Activated naive CD8-positive, alpha-beta T cell treated with anti-CD3 and anti-CD28 coated beads, Interleukin-2, amount 10 ng/mL, durations not matched to agents 7 days and 5 days (primary cell): ENCODE results near the gene PTPN3. TPM values are rescaled to one million over a fixed set of nuclear protein-coding genes. Genes with fewer than 3 reads are reported as not detected.

Experiments
- ATAC-seq: fragments of 150-1000 bp; cut with Tn5 transposase; one replicate; pipeline ENCODE4 v1.10.0; 2021; ENCODE audit warnings: low read depth, moderate library complexity
- POLR2A ChIA-PET: fragments of 350-600 bp; sonication (Branson Sonifier 250); formaldehyde crosslinking; loops from one replicate; lab custom pipeline; 2021; ENCODE audit warnings: antibody characterized with exemption; lab: Charles Lee
- DNase-seq: peaks from one replicate; pipeline ENCODE4 v3.0.0; 2021
- H3K27ac Mint-ChIP-seq: one replicate; pipeline ENCODE4 v1.8.0; 2022; ENCODE audit warnings: mild to moderate bottlenecking, mixed read lengths
- H3K27me3 Mint-ChIP-seq: one replicate; pipeline ENCODE4 v1.8.0; 2022; ENCODE audit warnings: mild to moderate bottlenecking, moderate library complexity, mixed read lengths
- H3K36me3 Mint-ChIP-seq: one replicate; pipeline ENCODE4 v1.8.0; 2021; ENCODE audit warnings: mild to moderate bottlenecking, mixed read lengths
- H3K4me1 Mint-ChIP-seq: one replicate; pipeline ENCODE4 v1.8.0; 2021; ENCODE audit warnings: mixed read lengths
- H3K4me3 Mint-ChIP-seq: one replicate; pipeline ENCODE4 v1.8.0; 2022; ENCODE audit warnings: mild to moderate bottlenecking, moderate library complexity, mixed read lengths
- H3K9me3 Mint-ChIP-seq: one replicate; pipeline ENCODE4 v1.8.0; 2021; ENCODE audit warnings: mixed read lengths
- total RNA-seq, 2 experiments: library from RNA; stranded (reverse); gene quantifications; one replicate each; pipeline ENCODE4 v1.2.3, GENCODE V29; 2021

PTPN3 gene
- total RNA-seq, 2 experiments from 2014 or later = not detected

- no peak overlapping the region for H3K4me3 Mint-ChIP-seq
- no peak overlapping the region for H3K27ac Mint-ChIP-seq
- no peaks in the 10 kb centered on the region for H3K9me3 Mint-ChIP-seq
- H3K27me3 Mint-ChIP-seq = peaks cover 25% of the 10 kb centered on the region
- ATAC-seq = no peak
- H3K36me3 Mint-ChIP-seq = no peaks in the 10 kb centered on the region
- POLR2A ChIA-PET = interaction anchor here (0.7 kb wide), 1 partner anchor 45 kb away, joined by 3 read pairs; no protein-coding TSS in a partner anchor
- H3K4me1 Mint-ChIP-seq = peaks cover 12% of the 10 kb centered on the region
- DNase-seq = no peak
Observed at GRCh38 chr9:109449036-109449798, 48.9 kb downstream of the PTPN3 start.

- Mint-ChIP-seq H3K9me3 (no peaks in the 10 kb centered on the region), H3K4me3 (no peak overlapping the region), H3K27ac (no peak overlapping the region), H3K4me1 (peaks cover 10% of the 10 kb centered on the region), H3K36me3 (no peaks in the 10 kb centered on the region), H3K27me3 (peaks cover 15% of the 10 kb centered on the region)
- POLR2A ChIA-PET = interaction anchor here (1.5 kb wide), 1 partner anchor 17 kb away, joined by 3 read pairs; no protein-coding TSS in a partner anchor
- no peak for ATAC-seq
- no peak for DNase-seq
Observed at GRCh38 chr9:109448223-109448622, 49.9 kb downstream of the PTPN3 start.

- Mint-ChIP-seq H3K4me1 (peaks cover 10% of the 10 kb centered on the region), H3K27ac (no peak overlapping the region), H3K27me3 (peaks cover 15% of the 10 kb centered on the region), H3K9me3 (no peaks in the 10 kb centered on the region), H3K4me3 (peak overlapping the region; percentile 1), H3K36me3 (no peaks in the 10 kb centered on the region)
- ATAC-seq (peak; percentile 73), DNase-seq (no peak)
- POLR2A ChIA-PET = interaction anchor here (0.5 to 1.5 kb wide), 3 partner anchors 9 to 18 kb away, joined by 3 read pairs; no protein-coding TSS in a partner anchor
Observed at GRCh38 chr9:109447329-109448076, 50.6 kb downstream of the PTPN3 start.

GRCh38 chr9:109444771-109445320 lies 53.3 kb downstream of the PTPN3 start:
- no peaks in the 10 kb centered on the region for H3K36me3 Mint-ChIP-seq
- no peak overlapping the region for H3K27ac Mint-ChIP-seq
- DNase-seq (no peak), ATAC-seq (no peak)
- no peak overlapping the region for H3K4me3 Mint-ChIP-seq
- POLR2A ChIA-PET = no interaction called here
- no peaks in the 10 kb centered on the region for H3K9me3 Mint-ChIP-seq
- peaks cover 2% of the 10 kb centered on the region for H3K27me3 Mint-ChIP-seq
- H3K4me1 Mint-ChIP-seq = peaks cover 23% of the 10 kb centered on the region

- POLR2A ChIA-PET = no interaction called here
- Mint-ChIP-seq H3K36me3 (no peaks in the 10 kb centered on the region), H3K9me3 (no peaks in the 10 kb centered on the region), H3K4me3 (no peak overlapping the region), H3K27ac (no peak overlapping the region), H3K4me1 (peaks cover 22% of the 10 kb centered on the region), H3K27me3 (peaks cover 9% of the 10 kb centered on the region)
- DNase-seq = no peak
- no peak for ATAC-seq
Observed at GRCh38 chr9:109442716-109443115, 55.4 kb downstream of the PTPN3 start.

- ATAC-seq = no peak
- POLR2A ChIA-PET = no interaction called here
Observed at GRCh38 chr9:109441296-109441695, 56.8 kb downstream of the PTPN3 start.

GRCh38 chr9:109440797-109441287 lies 57.3 kb downstream of the PTPN3 start:
- Mint-ChIP-seq H3K9me3 (no peaks in the 10 kb centered on the region), H3K4me3 (no peak overlapping the region), H3K27me3 (peaks cover 19% of the 10 kb centered on the region), H3K27ac (no peak overlapping the region), H3K36me3 (no peaks in the 10 kb centered on the region), H3K4me1 (peaks cover 19% of the 10 kb centered on the region)
- no peak for DNase-seq
- peak; percentile 91 for ATAC-seq
- POLR2A ChIA-PET = no interaction called here

More at GRCh38 chr9:109441296-109441695, 56.8 kb downstream of the PTPN3 start:
- H3K4me1 Mint-ChIP-seq = peaks cover 19% of the 10 kb centered on the region
- H3K27ac Mint-ChIP-seq = no peak overlapping the region
- H3K27me3 Mint-ChIP-seq = peaks cover 19% of the 10 kb centered on the region
- no peak for DNase-seq
- no peak overlapping the region for H3K4me3 Mint-ChIP-seq
- H3K36me3 Mint-ChIP-seq = no peaks in the 10 kb centered on the region
- H3K9me3 Mint-ChIP-seq = no peaks in the 10 kb centered on the region

GRCh38 chr9:109440117-109440515 lies 58.0 kb downstream of the PTPN3 start:
- no peak overlapping the region for H3K4me3 Mint-ChIP-seq
- H3K27ac Mint-ChIP-seq = no peak overlapping the region
- ATAC-seq (peak; percentile 20), DNase-seq (no peak)
- POLR2A ChIA-PET = interaction anchor here (0.8 kb wide), 1 partner anchor 490 kb away, joined by 3 read pairs; no protein-coding TSS in a partner anchor
- peaks cover 19% of the 10 kb centered on the region for H3K4me1 Mint-ChIP-seq
- no peaks in the 10 kb centered on the region for H3K36me3 Mint-ChIP-seq
- no peaks in the 10 kb centered on the region for H3K9me3 Mint-ChIP-seq
- peaks cover 22% of the 10 kb centered on the region for H3K27me3 Mint-ChIP-seq

GRCh38 chr9:109439378-109440116 lies 58.6 kb downstream of the PTPN3 start:
- peaks cover 19% of the 10 kb centered on the region for H3K4me1 Mint-ChIP-seq
- H3K27ac Mint-ChIP-seq = no peak overlapping the region
- no peak for ATAC-seq
- H3K36me3 Mint-ChIP-seq = no peaks in the 10 kb centered on the region
- H3K9me3 Mint-ChIP-seq = no peaks in the 10 kb centered on the region
- DNase-seq = no peak
- POLR2A ChIA-PET = interaction anchor here (0.8 kb wide), 1 partner anchor 489 kb away, joined by 3 read pairs; no protein-coding TSS in a partner anchor
- peaks cover 25% of the 10 kb centered on the region for H3K27me3 Mint-ChIP-seq
- H3K4me3 Mint-ChIP-seq = no peak overlapping the region

GRCh38 chr9:109437286-109437685 lies 60.8 kb downstream of the PTPN3 start:
- Mint-ChIP-seq H3K36me3 (no peaks in the 10 kb centered on the region), H3K27ac (no peak overlapping the region), H3K4me3 (no peak overlapping the region), H3K4me1 (peaks cover 19% of the 10 kb centered on the region), H3K9me3 (no peaks in the 10 kb centered on the region), H3K27me3 (peaks cover 27% of the 10 kb centered on the region)
- ATAC-seq (no peak), DNase-seq (no peak)
- POLR2A ChIA-PET = no interaction called here

GRCh38 chr9:109436071-109436470 lies 62.0 kb downstream of the PTPN3 start:
- DNase-seq = no peak
- Mint-ChIP-seq H3K27ac (no peak overlapping the region), H3K9me3 (no peaks in the 10 kb centered on the region), H3K4me1 (peaks cover 17% of the 10 kb centered on the region), H3K36me3 (no peaks in the 10 kb centered on the region), H3K4me3 (no peak overlapping the region), H3K27me3 (peaks cover 29% of the 10 kb centered on the region)
- POLR2A ChIA-PET = no interaction called here
- ATAC-seq = no peak

- H3K27me3 Mint-ChIP-seq = peaks cover 27% of the 10 kb centered on the region
- no peak overlapping the region for H3K4me3 Mint-ChIP-seq
- POLR2A ChIA-PET = no interaction called here
- H3K9me3 Mint-ChIP-seq = no peaks in the 10 kb centered on the region
- H3K27ac Mint-ChIP-seq = no peak overlapping the region
- no peaks in the 10 kb centered on the region for H3K4me1 Mint-ChIP-seq
- no peaks in the 10 kb centered on the region for H3K36me3 Mint-ChIP-seq
- ATAC-seq = no peak
- no peak for DNase-seq
Observed at GRCh38 chr9:109433476-109433875, 64.6 kb downstream of the PTPN3 start.

GRCh38 chr9:109430231-109430630 lies 67.9 kb downstream of the PTPN3 start:
- Mint-ChIP-seq H3K4me3 (no peak overlapping the region), H3K27me3 (peaks cover 15% of the 10 kb centered on the region), H3K27ac (no peak overlapping the region), H3K4me1 (no peaks in the 10 kb centered on the region), H3K36me3 (no peaks in the 10 kb centered on the region), H3K9me3 (no peaks in the 10 kb centered on the region)
- POLR2A ChIA-PET = no interaction called here
- DNase-seq = no peak
- no peak for ATAC-seq
